Adrenal gland (tissue), 12 donors: ENCODE data around the gene RBP7. TPM values are rescaled to one million over a fixed set of nuclear protein-coding genes. Genes with fewer than 3 reads are reported as not detected.
"Not testable (repeated sequence)": the region's sequence is repeated elsewhere in the genome, so short reads cannot be mapped to it uniquely, and the experiment has no call there.

Source experiments
- DNase-seq, 7 donors: peaks; one replicate each; pipeline ENCODE4 v3.0.0-alpha.2; 2019 to 2020
- H3K27ac ChIP-seq, 5 donors: fragments of 200-600 bp; sonication (generic) in 4 of 5; 1 replicate in 3 of 5; 2 replicates in 2 of 5; pipeline versions ENCODE4 v1.5.1 to v1.8.0; 2016 to 2020; ENCODE audit warnings: mild to moderate bottlenecking in 1 of 5
- H3K27me3 ChIP-seq: fragments of 200-600 bp; 2 replicates; pipeline ENCODE4 v1.8.0; 2021
- H3K36me3 ChIP-seq, 2 donors: fragments of 200-600 bp; replicated peaks in 1 of 2; 1 replicate in 1 of 2; 2 replicates in 1 of 2; pipeline versions ENCODE4 v1.5.1 to v1.8.0; 2018 to 2022
- H3K4me1 ChIP-seq, 2 donors: fragments of 200-600 bp; replicated peaks in 1 of 2; 1 replicate in 1 of 2; 2 replicates in 1 of 2; pipeline versions ENCODE4 v1.5.1 to v1.8.0; 2018 to 2021
- H3K4me3 ChIP-seq, 4 donors: fragments of 200-600 bp; sonication (generic) in 3 of 4; one replicate each; pipeline ENCODE4 v1.5.1; 2016 to 2018
- H3K9me3 ChIP-seq, 3 donors: fragments of 200-600 bp; sonication (generic) in 1 of 3; replicated peaks in 1 of 3; 1 replicate in 2 of 3; 2 replicates in 1 of 3; pipeline versions ENCODE4 v1.5.1 to v1.8.0; 2016 to 2021
- POLR2A ChIP-seq, 2 donors: fragments of 450-650 bp; IDR thresholded peaks; one replicate each; pipeline ENCODE4 v1.6.1; 2017; ENCODE audit warnings: antibody characterized with exemption in 2 of 2, mild to moderate bottlenecking in 2 of 2, moderate library complexity in 1 of 2
- WGBS, 4 donors: extraction: QIAGEN DNeasy Blood & Tissue Kit in 2 of 4; methylation state at CpG; one replicate each; pipeline versions ENCODE4 v1.1.5 to v1.1.7; 2013 to 2017; 5-methylcytosine and 5-hydroxymethylcytosine counted together
- intact Hi-C, 2 donors: fragments of 100-400 bp; cut with DNase I; formaldehyde crosslinking; loops; one replicate each; pipeline versions ENCODE4 v1.14.1 to v1.15.0; 2022 to 2023
- polyA plus RNA-seq, 3 donors: library from polyadenylated mRNA; stranded (reverse); fragments of 200-250 nt in 2 of 3; fragments of 350-450 nt in 1 of 3; fragmentation: Illumina TruSeq in 1 of 3; extraction: RNeasy Lipid Tissue Mini Kit (QIAGEN cat#74804) in 1 of 3; gene quantifications; one replicate each; pipeline ENCODE4 v1.2.3, GENCODE V29; 2013 to 2014
- total RNA-seq, 9 donors: library from RNA; depleted of rRNA in 4 of 9; stranded (reverse); fragments of >200 nt in 4 of 9; fragments of 120-200 nt in 1 of 9; fragmentation: NEBNext Ultra II Directional in 1 of 9; extraction: Animal tissue kit (Norgen Biotek cat#: 25700) in 1 of 9; gene quantifications; one replicate each; pipeline versions ENCODE4 v1.1.0 to v1.2.4, GENCODE V29; 2013 to 2023
- TF ChIP-seq, protein P1 (sequence below), 6 experiments: fragments of 450-650 bp in 4 of 6; fragments of 200-600 bp in 2 of 6; sonication (generic) in 1 of 6; IDR thresholded peaks; 1 replicate in 5 of 6; 2 replicates in 1 of 6; pipeline versions ENCODE4 v1.5.1 to v1.8.0; 2016 to 2021; ENCODE audit warnings: antibody characterized with exemption in 6 of 6, mild to moderate bottlenecking in 2 of 6, moderate library complexity in 1 of 6
- donor health status: healthy with polysubstance abuse.
- donor health status: Bipolar disorder and iron deficiency.
- donor health status: DM: yes; HTN: yes; CAD: no.
- donor health status: DM: no; HTN: no; CAD: no.
- donor health status: DM: no; HTN: no; CAD: no.
- donor health status: DM: yes; HTN: yes; CAD: no.

Gene RBP7
- total and polyA plus RNA-seq, 12 donors = 1.4 to 52.6 (median 12.2) TPM

DNA sequence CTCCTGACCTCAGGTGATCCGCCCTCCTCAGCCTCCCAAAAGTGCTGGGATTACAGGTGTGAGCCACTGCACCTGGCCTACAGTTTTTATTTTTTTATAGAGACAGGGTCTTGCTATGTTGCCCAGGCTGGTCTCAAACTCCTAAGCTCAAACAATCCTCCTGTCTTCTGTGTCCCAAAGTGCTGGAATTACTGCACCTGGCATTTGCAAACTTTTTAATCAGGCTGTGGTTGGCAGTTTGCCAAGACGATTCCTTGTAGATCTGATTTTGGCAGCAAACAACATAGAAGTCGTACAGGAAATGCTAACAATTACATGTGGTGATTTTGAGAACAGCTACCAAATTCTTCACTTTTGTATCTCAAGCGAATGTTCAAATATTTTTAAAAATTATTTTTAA, 10.1 kb downstream of the RBP7 start:
- TF ChIP-seq, protein P1, sequence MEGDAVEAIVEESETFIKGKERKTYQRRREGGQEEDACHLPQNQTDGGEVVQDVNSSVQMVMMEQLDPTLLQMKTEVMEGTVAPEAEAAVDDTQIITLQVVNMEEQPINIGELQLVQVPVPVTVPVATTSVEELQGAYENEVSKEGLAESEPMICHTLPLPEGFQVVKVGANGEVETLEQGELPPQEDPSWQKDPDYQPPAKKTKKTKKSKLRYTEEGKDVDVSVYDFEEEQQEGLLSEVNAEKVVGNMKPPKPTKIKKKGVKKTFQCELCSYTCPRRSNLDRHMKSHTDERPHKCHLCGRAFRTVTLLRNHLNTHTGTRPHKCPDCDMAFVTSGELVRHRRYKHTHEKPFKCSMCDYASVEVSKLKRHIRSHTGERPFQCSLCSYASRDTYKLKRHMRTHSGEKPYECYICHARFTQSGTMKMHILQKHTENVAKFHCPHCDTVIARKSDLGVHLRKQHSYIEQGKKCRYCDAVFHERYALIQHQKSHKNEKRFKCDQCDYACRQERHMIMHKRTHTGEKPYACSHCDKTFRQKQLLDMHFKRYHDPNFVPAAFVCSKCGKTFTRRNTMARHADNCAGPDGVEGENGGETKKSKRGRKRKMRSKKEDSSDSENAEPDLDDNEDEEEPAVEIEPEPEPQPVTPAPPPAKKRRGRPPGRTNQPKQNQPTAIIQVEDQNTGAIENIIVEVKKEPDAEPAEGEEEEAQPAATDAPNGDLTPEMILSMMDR (IDR thresholded peaks at IDR 0.05) = no peak
- TF ChIP-seq POLR2A (IDR thresholded peaks at IDR 0.05) = no peak
- 59 to 64% (median 60%) methylated on average over 4 of the region's 4 CpGs for WGBS, 4 donors

DNA sequence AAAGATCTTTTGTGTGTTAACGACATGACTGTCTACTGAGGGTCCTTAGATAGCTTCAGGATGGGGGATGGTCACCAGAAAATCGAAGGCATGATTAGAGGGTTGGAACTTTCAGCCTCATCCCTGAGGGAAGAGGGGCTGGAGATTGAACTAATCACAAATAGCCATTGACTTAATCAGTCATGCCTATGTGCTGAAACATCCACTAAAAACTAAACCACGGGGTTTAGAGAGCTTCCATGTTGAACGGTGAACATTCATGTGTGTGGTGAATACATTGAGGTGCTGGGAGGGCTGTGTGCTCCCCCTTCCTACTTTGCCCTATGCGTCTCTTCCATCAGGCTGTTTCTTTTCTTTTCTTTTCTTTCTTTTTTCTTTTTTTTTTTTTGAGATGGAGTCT, 17.0 kb downstream of the RBP7 start:
- H3K4me1 ChIP-seq = peaks cover 3% of the 10 kb centered on the region in 2 donors
- TF ChIP-seq POLR2A (IDR thresholded peaks at IDR 0.05) = no peak
- TF ChIP-seq, protein P1 (IDR thresholded peaks at IDR 0.05) = no peak
- no peak overlapping the region for H3K4me3 ChIP-seq
- no peaks in the 10 kb centered on the region for H3K36me3 ChIP-seq
- intact Hi-C loops = loop anchor here in 1 of 2 donors (10.0 kb wide), 1 partner anchor 139 kb away; no protein-coding TSS in a partner anchor
- 87 to 94% (median 89%) methylated on average over 5 of the region's 5 CpGs for WGBS, 4 donors
- H3K27ac ChIP-seq = no peak overlapping the region
- no peak for DNase-seq
- no peaks in the 10 kb centered on the region for H3K9me3 ChIP-seq
- H3K27me3 ChIP-seq = no peaks in the 10 kb centered on the region

More for the DNA sequence above, 10.1 kb downstream of the RBP7 start:
- intact Hi-C loops = no loop called here
- Histone ChIP-seq H3K9me3 (no peaks in the 10 kb centered on the region), H3K4me3 (no peak overlapping the region), H3K4me1 (no peaks in the 10 kb centered on the region), H3K27me3 (no peaks in the 10 kb centered on the region), H3K27ac (no peak overlapping the region), H3K36me3 (no peaks in the 10 kb centered on the region)
- DNase-seq = peak in 4 of 7 donors; percentile 31 to 59 (median 44)

DNA sequence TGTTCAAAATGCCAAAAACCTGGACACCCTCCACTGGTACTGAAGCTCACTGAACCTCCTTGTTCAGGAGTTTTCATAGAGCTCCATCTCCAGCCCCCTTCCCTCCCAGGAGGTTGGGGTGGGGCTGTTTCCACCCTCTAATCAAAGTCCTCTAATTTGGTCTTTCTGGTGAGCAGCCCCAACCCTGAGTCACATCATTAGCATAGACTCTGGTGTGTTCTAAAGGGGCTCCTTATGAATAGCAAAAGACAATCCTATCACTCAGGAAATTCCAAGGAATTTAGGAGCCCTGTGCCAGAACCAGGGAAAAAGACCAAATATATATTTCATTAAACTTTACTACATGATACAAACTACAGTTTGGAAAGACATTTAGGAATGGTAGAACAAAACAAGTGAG, 22.5 kb downstream of the RBP7 start:
- intact Hi-C loops = loop anchor here in 1 of 2 donors (10.0 kb wide), 1 partner anchor 145 kb away; no protein-coding TSS in a partner anchor

DNA sequence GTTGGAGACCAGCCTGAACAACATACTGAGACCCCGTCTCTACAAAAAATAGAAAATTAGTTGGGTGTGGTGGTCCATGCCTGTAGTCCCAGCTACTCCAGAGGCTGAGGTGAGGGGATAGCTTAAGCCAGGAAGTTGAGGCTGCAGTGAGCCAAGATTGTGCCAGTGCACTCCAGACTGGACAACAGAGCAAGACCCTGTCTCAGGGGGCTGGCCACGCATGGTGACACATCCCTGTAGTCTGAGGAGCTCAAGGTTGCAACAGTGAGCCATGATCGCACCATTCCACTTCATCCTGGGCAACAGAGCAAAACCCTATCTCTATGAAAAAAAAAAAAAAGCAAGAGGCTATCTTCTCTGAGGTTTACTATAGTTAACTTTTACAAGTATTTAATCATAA, 23.1 kb downstream of the RBP7 start:
- no peaks in the 10 kb centered on the region for H3K9me3 ChIP-seq
- WGBS, 4 donors = 60 to 67% (median 65%) methylated on average over 3 of the region's 3 CpGs

More for the DNA sequence above, 22.5 kb downstream of the RBP7 start:
- TF ChIP-seq, protein P1 (IDR thresholded peaks at IDR 0.05) = no peak
- TF ChIP-seq POLR2A (IDR thresholded peaks at IDR 0.05) = no peak
- Histone ChIP-seq H3K36me3 (no peaks in the 10 kb centered on the region), H3K27me3 (no peaks in the 10 kb centered on the region), H3K4me3 (no peak overlapping the region), H3K27ac (no peak overlapping the region), H3K4me1 (peaks cover 3% of the 10 kb centered on the region in 2 donors), H3K9me3 (no peaks in the 10 kb centered on the region)
- no peak for DNase-seq

DNA sequence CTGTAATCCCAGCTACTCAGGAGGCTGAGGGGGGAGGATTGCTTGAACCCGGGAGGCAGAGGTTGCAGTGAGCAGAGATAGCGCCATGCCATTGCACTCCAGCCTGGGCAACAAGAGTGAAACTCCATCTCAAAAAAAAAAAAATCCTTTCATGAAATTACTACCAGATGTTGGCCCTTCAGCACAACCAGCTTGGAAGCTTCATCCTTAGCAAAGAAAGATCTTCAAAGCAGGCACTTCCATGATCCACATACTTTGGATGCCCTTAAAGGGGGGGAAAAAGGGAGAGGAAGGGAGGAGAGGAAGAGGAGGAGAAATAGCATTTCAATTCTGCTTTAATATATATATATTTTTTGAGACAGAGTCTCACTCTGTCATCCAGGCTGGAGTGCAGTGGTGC, 23.6 kb downstream of the RBP7 start:
- not testable (repeated sequence) for H3K9me3 ChIP-seq, H3K27me3 ChIP-seq, H3K36me3 ChIP-seq, H3K4me3 ChIP-seq, DNase-seq, H3K27ac ChIP-seq, H3K4me1 ChIP-seq
- intact Hi-C loops = loop anchor here in 1 of 2 donors (5.0 kb wide), 1 partner anchor 68 kb away; no protein-coding TSS in a partner anchor
- 72 to 89% (median 80%) methylated on average over 2 of the region's 2 CpGs for WGBS, 4 donors

More for the DNA sequence above, 23.1 kb downstream of the RBP7 start:
- Histone ChIP-seq H3K4me1 (peaks cover 3% of the 10 kb centered on the region in 2 donors), H3K36me3 (no peaks in the 10 kb centered on the region), H3K4me3 (no peak overlapping the region), H3K27me3 (no peaks in the 10 kb centered on the region), H3K27ac (no peak overlapping the region)
- intact Hi-C loops = loop anchor here in 1 of 2 donors (5.0 kb wide), 1 partner anchor 68 kb away; no protein-coding TSS in a partner anchor
- DNase-seq = no peak
- no peak for TF ChIP-seq POLR2A (IDR thresholded peaks at IDR 0.05)
- TF ChIP-seq, protein P1 (IDR thresholded peaks at IDR 0.05) = no peak

DNA sequence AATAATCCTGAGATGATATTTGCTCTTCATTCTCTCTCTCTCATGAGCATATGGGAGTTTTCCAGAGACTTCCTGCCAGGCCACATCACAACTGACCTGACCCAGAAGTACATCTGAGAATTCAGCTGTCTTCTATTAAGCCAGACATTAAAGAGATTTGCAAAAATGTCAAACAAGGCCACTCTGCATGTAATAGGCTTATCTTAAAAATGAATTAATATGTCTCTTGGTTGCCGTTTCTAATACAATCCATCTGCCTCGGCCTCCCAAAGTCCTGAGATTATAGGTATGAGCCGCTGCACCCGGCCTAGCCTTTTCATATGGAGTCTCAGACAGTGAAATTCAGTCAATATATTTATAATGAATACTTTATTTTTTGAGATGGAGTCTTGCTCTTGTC, 25.0 kb downstream of the RBP7 start:
- not testable (repeated sequence) for H3K4me1 ChIP-seq, H3K27ac ChIP-seq, H3K27me3 ChIP-seq, H3K9me3 ChIP-seq, H3K36me3 ChIP-seq, H3K4me3 ChIP-seq, DNase-seq
- intact Hi-C loops = loop anchor here in 1 of 2 donors (5.0 kb wide), 1 partner anchor 70 kb away; no protein-coding TSS in a partner anchor
- WGBS, 4 donors = 76 to 85% (median 82%) methylated on average over 4 of the region's 4 CpGs
